GM18517 (cell line): Measurements from ENCODE around the gene PAEP.

Experiments
- ATAC-seq: cut with Tn5 transposase; IDR thresholded peaks from one replicate; pipeline ENCODE4 v1.9.1; 2021; ENCODE audit warnings: mild to moderate bottlenecking, moderate library complexity; ENCODE audit not compliant: unreplicated experiment

PAEP gene

GRCh38 chr9:135574331-135574730 is 12.8 kb downstream of the PAEP start:
- ATAC-seq, result no peak

- ATAC-seq, result no peak
Measured at GRCh38 chr9:135574943-135575342, 13.4 kb downstream of the PAEP start.

DNA sequence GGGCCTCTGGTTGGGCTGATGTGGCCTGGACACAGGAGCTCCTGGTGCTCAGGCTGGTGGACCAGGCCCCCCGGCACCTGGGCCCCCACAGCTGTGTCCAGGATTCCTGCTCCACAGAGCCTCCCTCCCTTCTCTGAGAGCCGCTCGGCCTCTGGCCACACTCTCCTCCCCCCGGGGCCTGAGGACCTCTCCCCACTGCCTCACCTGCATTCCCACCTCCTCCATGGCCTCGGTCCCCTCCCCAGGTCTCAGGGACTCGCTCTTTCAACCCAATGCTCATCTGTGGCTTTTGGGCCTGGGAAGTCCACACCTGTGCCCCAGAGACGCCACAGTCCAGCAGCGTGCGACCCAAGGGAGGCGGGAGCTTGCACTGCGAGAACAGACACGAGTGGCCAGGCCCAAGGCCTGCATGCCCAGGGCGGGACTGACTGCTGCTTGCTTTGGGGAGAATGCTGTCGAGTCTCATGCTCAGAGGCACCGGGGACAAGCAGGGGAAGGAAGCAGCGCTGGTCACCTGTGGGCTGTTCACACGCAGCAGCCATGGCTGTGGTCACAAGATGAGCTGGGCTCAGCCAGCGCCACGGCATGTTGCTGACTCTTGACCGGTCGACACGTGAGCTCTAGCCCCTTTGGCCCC is 14.6 kb downstream of the PAEP start:
- ATAC-seq, result no peak

DNA sequence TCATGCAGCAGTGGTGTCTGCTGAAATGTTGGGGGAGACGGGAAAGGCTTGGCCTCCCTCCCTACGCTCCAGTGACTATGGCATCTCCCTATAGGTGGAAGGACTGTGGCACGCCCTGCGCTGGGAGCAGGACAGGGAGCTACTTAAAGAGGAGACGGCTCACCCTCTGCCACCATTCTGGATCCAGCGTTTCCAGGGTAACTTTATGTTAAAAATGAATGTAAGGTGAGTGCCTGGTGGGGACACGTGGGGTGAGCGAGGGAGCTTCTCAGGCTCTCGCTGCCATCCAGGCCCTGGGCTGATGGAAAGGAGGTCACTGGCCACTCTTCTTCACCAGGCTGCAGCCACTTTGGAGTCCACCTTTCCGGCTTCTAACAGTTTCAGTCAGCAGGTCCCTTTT is 15.7 kb downstream of the PAEP start:
- ATAC-seq, result no peak

DNA sequence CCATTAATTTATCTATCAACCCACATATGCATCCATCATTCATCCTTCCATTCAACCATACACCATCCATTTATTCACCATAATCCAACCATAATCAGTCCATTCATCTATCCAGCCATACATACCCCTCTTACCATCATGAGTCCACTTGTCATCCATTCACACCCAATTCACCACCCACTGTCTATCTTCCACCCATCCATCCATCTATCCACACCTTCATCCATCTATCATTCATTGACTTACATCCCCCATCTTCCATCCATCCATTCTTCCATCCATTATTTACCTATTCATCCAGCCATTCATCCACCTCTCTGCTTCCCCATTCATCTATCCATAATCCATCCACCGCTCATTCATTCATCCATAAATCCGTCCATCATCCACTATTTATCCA is 17.8 kb downstream of the PAEP start:
- no peak for ATAC-seq

DNA sequence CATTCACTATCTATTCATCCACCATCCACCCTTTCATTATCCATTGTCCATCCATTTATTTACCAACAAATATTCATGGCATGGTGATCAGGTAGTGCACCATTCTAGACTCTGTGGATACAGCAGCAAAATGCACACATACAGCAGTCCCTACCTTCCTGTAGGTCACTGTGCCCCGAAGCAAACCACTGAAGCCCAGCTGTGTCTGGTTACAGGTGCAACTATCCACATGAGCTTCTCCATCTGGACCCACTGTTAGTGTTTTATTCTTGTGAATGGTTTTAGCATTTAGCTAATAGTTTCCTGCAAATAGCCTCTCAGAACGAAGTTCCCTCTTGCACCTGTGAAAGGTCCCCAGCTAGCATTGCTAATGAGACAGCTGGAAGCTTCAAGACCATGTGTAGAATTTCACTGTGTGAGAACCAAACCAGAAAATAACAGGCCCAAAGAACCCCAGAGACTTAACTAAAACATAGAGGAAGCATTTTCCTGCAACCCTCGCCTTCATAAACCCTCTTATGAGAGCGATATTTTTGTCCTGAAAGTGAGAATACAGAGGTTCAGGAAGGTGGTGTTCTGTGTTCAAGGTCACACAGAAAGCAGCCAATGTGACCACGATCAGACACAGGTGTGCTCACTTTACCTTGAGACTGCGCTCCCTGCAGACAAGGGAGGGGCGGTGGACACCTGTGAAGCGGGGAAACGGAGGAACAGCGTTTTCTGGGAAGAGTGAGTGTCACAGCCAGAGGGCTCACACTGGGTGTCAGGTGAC is 18.5 kb downstream of the PAEP start:
- ATAC-seq, result no peak

DNA sequence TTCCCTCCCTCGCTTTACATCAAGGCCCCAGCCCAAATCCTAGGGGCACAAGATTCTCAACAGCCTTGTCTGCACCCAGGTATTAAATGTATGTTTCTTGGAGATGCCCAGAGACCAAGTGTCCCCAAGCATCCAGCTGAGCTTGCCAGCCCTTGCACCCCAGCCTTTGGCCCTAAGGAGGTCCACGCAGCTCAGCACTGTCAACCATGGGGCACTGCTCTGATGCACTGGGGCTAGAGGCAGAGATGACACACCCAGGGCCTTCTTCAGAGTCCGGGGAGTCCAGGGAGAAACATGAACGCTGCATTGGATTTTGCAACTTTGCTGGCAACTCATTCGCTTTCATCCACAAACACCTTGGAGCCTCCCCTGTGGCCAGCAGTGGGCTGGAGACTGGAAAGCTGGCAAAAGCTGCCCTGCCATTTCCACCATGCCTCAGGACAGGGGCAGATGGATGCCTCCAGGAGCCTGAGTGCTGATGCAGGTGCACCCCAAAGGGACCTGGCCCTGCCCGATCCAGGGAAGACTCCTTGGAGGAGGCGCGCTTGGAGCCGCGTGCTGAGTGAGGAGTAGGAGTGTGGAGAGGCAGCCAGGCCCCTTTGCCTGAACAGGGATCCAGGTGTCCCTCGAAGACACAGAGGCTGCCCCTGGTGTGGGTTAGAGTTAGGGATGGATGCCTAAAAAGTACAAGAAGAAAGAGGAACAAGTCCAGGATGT is 19.3 kb downstream of the PAEP start:
- no peak for ATAC-seq

DNA sequence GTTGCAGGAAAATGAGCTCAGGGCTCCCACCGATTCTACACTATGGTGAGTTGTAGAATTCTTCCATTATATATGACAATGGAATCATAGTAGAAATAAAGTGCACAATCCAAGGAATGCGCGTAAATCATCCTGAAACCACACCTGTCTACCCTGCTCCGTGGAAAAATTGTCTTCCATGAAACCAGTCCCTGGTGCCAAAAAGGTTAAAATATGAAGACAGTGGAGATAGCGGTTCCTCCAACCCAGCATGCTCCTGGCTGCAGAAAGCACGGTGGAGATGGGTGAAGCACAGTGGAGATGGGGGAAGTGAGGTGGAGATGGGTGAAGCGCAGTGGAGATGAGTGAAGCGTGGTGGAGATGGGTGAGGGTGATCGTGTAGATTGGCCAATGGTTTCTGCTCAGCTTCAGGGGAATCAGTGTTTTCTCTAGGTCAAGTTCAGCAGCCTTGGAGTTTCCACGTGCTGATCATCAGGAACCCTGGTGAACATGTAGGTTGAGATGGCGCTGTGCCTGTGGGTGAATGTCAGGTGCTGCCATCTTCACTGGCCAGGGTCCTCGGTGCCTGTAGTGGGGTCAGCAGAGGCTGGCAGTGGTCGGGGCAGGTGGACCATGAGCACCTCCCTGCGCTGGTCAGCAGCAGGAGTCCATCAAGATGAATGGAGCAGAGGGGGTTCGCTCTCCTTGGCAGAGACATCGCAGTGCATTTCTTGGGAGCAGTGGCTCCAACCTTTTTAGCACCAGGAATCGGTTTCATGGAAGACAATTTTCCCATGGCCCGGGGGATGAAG is 20.3 kb downstream of the PAEP start:
- no peak for ATAC-seq

DNA sequence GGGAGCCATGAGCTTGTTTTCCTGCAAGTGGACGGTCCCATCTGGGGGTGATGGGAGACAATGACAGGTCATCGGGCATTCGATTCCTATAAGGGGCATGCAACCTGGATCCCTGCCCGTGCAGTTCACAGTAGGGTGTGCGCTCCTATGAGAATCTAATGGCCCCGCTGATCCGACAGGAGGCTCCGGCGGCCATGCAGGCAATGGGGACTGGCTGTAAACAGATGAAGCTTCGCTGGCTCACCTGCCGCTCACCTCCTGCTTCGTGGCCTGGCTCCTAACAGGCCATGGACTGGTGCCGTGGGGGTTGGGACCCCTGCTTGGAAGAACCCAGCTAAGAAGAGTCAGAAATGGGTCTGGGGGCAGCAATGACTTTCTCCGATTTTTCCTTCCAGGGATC is 21.0 kb downstream of the PAEP start:
- ATAC-seq, result no peak

- no peak for ATAC-seq
Measured at GRCh38 chr9:135582966-135583687, 21.6 kb downstream of the PAEP start.

DNA sequence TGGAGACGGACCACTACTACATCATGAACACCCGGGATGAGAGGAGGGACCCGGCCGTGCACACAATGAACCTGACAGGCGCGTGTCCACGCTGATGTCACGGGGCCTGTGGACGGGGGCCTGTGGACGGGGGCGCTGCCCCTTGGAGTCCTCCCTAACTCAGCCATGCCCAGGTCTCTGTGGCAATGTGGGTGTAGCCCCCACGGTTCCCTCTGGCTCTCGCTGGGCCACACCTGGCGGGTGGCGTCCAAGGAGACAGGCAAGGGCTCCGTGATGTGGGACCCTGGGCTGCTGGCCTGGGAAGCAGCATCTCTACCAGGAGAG is 22.1 kb downstream of the PAEP start:
- no peak for ATAC-seq

GRCh38 chr9:135584371-135584770 is 22.8 kb downstream of the PAEP start:
- no peak for ATAC-seq

DNA sequence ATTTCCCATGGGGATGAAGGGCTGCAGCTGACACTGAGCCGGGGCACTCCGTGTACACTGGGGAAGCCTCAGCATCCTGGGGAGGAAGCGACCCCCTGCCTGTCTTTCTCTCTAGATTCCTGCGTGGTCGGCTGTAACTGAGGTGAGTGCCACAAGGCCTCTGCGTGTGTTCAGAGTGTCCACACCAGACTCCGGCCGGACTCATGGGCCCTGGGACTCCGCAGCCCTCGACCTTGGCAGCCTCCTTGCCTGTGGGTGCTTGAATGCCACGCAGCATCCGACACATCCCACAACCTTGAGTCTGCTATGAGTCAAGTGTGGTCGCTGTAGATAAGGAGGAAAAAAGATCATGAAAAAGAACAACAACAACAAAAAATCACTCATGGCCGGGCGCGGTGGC is 23.4 kb downstream of the PAEP start:
- ATAC-seq, result no peak

DNA sequence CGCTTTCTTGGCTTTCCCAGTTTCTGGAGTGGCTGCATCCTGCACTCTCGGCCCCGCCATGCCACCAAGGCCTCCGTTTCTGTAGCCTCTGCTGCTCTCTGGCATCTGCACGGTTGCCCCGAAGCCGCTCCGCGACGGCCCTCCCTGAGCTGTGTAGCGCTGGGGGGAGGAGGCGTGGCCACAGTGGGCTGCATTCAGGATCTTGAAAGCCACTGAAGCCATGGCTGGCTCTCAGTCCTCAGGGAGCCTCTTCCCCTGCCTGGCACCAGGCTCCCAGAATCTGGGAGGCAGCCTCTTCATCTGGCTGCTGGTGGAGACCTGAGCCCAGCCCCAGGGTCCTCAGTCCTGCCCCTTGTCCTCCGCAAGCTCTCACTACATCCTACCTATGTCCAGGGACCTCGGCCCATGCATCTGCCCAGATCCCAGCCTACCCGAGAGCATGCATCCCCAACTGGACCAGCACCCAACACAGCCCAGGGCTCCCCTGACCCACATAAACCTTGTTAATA is 25.1 kb downstream of the PAEP start:
- ATAC-seq, result no peak

- no peak for ATAC-seq
Measured at GRCh38 chr9:135587658-135588057, 26.1 kb downstream of the PAEP start.

DNA sequence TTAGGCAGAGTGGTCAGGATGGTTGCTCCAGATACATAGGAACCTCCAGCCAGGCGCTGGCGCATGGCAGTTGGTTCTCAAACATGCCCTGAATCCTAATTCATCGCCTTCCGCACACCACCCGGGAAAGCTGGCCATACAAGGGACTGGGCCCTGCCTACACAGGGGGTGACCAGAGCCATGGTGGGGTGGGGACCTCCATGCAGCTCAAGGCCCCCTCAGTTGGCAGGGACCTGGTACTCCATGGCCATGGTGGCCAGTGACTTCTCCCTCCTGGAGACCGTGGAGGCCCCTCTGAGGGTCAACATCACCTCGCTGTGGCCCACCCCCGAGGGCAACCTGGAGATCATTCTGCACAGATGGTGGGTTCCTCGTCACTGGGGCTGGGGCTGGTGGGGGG is 26.8 kb downstream of the PAEP start:
- no peak for ATAC-seq

- no peak for ATAC-seq
Measured at GRCh38 chr9:135588886-135589595, 27.5 kb downstream of the PAEP start.

GRCh38 chr9:135589596-135590485 is 28.3 kb downstream of the PAEP start:
- ATAC-seq, result no peak

GRCh38 chr9:135590486-135591079 is 29.0 kb downstream of the PAEP start:
- ATAC-seq, result no peak
